ENCODE data around the gene TAF11L14.
"Not testable (repeated sequence)": the region's sequence is repeated elsewhere in the genome, so short reads cannot be mapped to it uniquely, and the experiment has no call there.

- TF ChIP-seq CTCF (IDR thresholded peaks at IDR 0.05); POLR2AphosphoS5 (IDR thresholded peaks at IDR 0.05; ENCODE audit: low read depth, low read length); TCF7L2 (IDR thresholded peaks at IDR 0.05; ENCODE audit: low read depth, low read length): not testable (repeated sequence)
These were observed 15.0 kb downstream of the TAF11L14 start for GRCh38 chr5:17649232-17649631.

All from Panc1 (cell line).